Measurements from ENCODE around the gene SPAG16.
"Not testable (repeated sequence)": the region's sequence is repeated elsewhere in the genome, so short reads cannot be mapped to it uniquely, and the experiment has no call there.

SPAG16 gene

DNA sequence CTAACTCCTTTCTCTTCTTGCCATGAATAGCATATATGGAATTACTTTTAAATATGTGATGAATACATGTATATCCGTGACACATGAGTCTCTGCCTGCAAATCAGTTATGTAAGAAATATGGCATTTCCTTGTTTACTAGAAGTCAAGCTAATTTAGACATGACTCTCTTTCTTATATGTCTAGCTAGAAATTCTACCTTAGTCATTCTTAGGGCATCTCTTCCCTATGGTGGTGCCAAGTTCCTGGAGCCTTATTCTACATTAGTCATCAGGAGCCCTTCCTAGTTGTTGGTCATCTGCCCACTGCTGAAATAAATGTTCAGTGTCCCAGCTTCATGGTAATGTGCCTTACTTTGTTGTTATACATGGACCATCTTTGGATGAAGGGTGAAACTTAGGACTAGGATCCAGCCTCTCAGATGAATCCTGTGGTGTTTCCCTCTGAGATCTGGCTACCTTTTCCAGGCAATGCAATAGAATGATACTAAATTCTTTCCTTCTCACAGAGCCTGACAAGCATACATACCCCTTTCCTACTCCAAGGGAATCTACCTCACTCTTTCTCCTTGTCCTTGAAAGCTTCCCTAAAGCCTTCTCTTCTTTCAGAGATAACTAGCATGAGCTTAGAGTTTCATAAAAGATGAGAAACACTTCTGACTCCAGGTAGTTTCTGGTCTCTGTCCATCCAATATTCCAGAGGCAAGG is 711.3 kb downstream of the SPAG16 start:
- peak; percentile 85 for DNase-seq (ENCODE audit: low read depth, low spot score)

DNA sequence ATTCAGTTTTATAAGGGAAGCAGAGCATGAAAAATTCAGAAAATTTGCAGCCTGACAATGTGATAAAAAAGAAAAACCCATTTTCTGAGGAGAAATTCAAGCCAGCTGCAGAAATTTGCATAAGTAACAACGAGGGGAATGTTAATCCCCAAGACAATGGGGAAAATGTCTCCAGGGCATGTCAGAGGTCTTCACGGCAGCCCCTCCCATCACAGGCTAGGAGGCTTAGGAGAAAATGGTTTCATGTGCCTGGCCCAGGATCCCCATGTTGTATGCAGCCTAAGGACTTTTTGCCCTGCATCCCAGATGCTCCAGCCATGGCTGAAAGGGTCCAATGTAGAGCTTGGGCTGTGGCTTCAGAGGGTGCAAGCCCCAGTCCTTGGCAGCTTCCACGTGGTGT is 714.7 kb downstream of the SPAG16 start:
- not testable (repeated sequence) for DNase-seq (ENCODE audit: low read depth, low spot score)

DNA sequence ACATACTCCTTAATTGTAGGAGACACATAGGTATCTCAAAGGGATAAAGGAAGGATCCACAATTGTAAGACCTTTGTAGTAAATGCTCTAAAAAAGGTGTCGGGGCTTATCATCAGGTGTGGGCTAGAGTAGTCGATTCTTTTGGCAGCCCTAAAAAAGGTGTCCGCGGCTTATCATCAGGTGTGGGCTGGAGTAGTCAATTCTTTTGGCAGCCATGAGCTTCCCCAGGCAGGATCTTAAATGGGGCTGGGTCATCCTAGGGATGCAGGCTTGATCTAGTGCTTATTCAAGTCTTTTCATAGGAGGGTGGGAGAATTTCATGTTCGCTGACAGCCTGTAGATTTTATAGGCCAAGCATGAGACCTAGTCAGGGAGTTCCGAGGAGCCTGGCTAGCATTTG is 720.2 kb downstream of the SPAG16 start:
- DNase-seq (ENCODE audit: low read depth, low spot score): no peak

DNA sequence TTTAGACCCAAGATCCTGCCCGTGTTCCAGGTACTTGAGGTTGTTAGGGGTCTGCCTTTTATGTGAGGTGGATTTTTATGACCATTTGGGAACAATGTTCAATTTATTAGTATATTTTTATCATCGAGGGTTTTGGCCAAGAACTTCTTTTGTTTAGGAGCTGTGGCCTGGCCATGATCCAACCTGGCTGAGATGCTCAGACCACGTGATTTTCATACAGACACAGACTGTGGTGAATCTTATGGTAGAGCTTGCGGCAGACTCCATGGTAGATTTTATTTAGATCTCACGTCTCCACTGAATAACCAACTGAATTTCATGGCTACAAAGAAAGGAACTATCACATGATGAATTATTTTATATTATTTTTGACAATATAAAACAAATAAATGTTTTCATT is 721.1 kb downstream of the SPAG16 start:
- peak; percentile 24 for DNase-seq (ENCODE audit: low read depth, low spot score)

DNA sequence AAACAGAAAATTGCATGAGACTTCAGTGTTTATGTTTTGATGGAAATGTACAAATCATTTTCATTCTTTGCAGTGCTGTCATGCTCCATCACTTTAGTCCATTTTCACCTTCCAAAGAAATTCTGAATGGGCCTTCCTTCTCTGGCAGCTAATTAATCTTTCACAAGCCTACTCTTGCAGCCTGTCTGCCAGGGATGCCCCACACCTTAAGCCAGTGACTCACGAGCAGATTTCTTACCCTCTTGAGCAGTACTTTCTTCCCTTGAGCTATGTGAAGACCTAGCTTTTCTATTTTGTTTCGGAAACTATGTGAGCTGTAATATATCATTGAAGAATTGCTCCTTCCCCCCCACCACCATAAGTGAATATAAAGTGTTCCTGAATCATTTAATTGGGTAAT is 722.3 kb downstream of the SPAG16 start:
- peak; percentile 14 for DNase-seq (ENCODE audit: low read depth, low spot score)

DNA sequence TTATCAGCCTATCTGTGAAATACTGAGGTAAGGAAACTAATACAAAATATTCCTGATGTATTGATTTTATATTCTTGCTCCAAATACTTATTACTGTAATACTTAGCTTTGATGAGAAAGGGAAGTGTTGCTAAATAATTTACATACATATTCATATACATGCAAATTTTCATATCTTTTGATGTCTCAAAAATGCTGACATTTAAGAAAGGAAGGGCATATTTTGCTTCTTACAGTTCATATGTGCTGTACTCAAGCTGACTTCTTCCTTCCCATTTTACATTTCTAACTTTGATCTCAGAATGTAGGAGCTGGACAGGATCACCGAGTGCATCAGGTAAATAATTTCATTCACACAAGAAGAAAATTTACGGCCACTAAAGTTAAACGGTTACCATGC is 727.4 kb downstream of the SPAG16 start:
- no peak for DNase-seq (ENCODE audit: low read depth, low spot score)

DNA sequence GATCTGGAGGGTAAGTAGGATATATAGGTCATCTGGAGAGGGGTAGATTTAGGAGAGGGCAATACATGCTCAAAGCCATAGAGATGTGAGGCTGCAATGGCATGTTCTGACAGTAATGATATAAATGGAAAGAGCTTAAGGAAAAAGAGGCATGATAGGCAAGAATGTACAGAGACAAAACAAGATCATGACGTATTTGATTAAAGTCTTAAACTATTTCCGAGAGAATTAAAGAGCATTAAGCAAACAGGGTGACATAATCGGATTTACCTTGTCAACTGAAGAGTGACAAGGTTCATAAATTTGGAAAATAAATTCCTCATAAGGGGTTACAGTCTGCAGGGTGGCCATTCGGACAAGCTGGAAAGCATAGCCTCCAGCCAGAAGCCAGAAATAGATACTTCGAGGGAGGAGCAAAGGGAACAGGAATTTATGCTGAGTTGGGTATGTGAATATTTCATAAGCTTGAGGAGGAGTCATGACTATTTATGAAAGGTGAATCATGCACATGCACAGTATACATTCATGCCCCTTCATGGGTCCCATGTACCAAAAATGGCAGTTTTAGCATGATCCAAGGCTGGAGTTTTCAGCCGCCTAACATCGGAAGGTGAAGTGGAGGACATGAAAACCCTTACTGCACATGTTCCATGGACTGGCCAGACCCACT is 730.4 kb downstream of the SPAG16 start:
- DNase-seq (ENCODE audit: low read depth, low spot score): no peak

DNA sequence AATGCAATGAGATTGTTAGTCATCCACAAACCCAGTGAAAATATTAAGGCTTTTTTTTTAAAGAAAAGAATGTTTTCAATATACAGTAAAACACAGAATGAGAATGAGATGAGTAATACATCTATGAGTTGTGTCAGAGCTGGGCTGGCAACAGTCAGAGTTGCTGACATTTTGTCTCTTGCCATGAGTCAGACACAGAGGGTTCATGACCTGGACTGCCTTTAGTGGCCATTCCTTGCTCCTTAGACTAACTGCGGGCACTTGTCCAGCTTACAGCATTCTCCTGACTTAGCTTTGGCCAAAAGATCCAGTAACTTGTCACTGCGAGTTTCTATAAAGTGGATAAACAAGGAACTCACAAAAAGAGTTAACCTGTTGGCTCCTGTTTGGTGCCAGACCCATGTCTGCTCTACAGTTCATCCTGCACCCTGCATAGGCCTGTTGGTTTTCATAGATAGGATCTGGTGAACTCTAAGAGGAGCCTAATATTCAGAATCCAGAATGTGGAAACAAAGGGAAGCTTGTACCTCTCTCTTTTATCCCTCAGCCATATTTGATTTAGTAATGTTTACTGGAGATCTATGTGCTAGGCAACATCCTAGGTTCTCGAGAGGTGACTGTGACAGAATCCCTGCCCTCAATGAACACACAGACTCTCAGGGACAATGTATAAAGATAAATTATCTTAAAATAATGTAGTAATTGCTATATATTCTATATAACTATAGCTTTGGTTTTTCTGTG is 735.1 kb downstream of the SPAG16 start:
- DNase-seq (ENCODE audit: low read depth, low spot score): peak; percentile 90

DNA sequence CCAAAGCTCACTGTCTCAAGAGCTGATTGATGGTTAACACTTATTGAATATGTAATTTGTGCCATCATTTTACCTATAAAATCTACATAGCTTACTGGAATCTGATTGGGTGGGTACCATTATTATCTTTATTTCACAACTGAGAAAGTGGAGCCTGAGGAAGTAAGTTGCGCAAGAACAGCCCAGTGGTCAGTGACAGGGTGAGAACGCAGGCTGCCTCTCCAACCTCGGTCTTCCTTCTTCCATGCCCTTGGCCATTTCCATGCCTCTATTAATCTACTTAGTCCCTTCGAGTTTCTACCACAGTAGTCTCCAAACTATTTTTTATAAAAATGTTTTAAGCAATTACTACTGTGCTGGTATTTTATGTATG is 735.7 kb downstream of the SPAG16 start:
- no peak for DNase-seq (ENCODE audit: low read depth, low spot score)

DNA sequence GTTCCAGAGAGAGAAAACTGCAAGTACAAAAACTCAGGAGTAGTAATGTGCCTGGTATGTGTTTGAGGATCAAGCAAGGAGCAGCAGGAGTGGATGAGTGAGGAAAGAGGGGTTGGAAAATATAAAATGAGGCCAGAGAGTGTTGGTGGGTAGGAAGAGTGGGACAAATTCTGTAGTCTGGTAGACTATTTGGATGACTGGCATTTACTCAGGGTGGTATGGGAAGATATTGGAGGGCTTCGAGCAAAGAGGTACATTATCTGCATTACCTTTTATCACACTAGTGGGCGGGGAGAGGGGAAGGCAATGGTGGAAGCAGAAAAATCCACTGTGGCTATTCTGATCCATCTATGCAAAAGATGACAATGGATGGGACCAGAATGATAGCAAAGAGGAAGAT is 744.9 kb downstream of the SPAG16 start:
- DNase-seq (ENCODE audit: low read depth, low spot score): no peak

DNA sequence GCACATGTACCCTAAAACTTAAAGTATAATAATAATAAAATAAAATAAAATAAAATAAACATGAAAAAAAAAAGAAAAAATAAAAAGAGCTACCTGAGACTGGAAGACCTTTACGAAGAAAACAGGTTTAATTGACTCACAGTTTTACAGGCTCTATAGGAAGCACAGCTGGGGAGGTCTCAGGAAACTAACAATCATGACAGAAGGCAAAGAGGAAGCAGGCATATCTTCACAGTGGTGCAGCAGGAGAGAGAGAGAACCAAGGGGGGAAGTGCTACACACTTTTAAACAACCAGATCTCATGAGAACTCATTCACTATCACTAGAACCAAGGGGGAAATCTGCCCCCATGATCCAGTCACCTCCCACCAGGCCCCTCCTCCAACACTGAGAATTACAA is 747.3 kb downstream of the SPAG16 start:
- DNase-seq (ENCODE audit: low read depth, low spot score): no peak

DNA sequence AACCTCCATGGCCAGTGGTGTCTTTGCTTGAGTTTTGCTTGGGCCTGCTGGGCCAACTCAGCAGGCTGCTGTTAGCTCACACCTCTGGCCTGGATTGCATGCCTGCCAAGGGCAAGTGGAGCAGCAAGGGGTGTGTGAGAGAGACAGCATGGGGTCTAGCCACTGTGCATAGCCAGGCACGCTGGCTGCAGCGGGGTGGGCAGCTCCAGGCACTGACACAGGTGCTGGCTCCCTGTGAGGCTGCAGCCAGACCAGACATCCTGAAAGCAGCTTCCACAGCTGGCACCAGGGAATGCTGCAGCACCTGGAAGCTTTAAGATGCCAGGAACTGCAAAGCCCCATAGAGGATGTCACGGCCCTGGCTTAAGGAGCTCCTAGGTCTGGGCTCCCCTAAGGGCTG is 750.2 kb downstream of the SPAG16 start:
- DNase-seq (ENCODE audit: low read depth, low spot score): no peak

DNA sequence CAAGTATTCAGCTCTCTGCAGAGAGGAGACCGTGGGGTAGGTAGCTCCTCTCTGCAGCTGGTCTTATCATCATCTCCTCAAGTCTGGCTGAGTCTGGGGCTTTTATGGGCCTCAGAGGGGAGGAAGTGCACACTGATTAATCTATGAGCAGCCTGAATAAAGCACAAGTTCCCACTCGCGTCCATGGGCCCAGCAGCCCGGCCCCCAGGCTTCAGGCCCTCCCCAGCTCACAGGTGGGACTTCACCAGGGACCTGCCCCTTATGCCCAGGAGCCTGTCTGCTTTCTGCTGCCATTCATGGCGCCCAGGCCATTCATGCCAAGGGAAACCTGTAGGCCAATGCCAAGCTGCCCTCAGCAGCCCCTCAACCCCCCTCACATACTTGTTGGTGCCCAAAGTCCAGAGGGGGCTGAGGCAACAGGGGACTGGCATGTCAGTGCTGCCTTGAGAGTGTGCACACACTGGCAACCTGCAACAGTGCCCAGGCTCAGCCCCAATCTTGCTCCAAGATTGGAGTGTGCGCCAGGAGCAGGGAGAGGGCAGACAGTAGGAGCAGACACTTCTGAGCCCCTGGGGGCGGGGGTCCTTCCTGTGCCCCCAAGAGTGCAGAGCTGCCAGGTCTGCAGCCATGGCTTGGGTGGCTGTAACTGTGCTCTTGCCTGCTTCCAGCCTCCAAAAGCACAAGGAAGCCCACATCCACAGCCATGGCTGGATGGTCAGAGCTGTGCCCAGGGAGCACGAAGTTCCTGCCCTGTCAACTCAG is 751.0 kb downstream of the SPAG16 start:
- no peak for DNase-seq (ENCODE audit: low read depth, low spot score)

DNA sequence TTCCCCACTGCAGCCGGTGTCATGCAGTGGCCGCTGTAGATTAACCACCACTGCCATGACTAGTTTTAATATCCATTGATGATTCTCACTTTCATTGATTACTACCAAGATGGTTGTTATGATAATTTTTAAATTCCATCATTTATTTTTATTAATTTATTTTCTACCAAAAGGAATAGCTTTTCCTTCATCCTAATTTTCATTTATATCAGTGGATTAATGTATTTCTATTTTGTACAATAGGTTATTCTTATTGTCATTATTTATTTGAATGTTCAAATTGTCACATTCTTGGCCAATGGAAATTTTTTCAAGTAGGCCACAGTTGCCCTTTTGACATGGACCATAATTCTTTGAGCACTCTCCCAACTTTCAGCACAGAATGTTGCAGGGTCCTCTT is 751.7 kb downstream of the SPAG16 start:
- no peak for DNase-seq (ENCODE audit: low read depth, low spot score)

DNA sequence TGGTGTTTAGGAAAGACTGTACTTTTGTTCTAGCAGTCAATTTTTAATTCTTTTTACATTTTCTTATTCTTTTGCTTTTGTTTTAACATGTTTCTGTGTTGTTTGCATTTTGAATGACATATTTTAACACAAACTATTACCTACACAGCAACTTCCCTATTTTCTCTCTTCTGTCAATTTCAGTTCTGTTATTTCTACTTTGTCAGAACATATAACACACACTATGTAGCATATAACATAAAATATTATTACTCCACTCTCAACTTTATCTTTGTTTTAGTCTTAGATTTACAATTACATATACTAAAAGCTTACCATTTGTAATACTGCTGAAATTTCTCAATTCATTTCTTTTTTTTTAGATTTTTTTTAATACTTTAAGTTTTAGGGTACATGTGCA is 753.9 kb downstream of the SPAG16 start:
- no peak for DNase-seq (ENCODE audit: low read depth, low spot score)

DNA sequence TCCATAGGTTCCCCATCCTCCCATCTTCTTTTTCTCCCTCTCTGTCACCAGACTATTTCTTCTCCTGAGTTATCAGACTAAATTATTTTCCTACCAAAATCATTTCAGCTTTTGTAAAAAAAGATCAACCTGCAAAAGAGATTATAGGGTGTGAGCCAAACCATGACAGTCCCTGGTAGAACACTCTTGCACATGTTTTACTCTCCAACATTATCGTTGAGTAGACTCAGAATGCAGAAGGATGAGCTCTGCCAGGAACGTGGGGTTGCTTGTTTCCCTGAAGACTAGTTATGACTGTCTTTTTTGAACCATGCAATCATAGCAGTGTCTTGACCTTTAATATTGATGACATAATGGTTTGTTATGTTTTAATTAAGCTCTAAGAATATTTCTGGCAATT is 766.5 kb downstream of the SPAG16 start:
- DNase-seq (ENCODE audit: low read depth, low spot score): no peak

DNA sequence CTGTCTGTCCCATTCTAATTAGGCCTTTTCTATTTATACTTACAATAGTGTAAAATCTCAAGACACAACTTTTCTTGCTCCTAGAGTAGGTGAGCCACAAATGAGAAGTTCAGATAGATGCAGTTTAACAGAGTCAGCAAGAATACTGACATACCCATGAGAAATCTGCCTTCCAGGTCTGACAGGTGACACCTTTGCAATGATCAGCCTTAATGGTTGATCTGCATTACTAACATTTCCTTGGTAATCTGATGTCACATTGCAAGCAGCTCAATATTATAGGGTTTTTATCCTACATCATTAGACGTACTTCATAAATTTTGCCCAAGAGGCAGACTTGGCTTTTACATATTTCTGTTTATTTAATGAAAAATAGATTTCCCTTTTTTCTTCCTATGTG is 767.3 kb downstream of the SPAG16 start:
- no peak for DNase-seq (ENCODE audit: low read depth, low spot score)

DNA sequence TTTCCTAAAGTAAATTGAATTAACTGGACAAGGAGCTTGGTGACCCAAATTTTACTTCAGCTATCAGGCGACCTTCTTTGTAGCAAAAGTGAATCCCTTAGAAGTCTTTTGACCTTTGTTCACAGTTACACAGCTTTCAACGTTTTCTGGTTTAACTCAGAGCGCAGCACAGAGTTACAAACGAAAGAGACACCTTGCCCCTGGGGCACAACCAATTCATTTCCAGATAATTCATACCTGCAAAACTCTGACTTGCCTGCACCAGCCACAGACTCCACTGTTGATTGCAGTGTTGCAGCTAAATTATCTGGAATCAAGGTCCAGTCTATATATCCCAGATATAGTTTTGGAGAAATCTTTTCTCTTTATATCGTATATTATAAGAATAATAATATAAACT is 768.0 kb downstream of the SPAG16 start:
- DNase-seq (ENCODE audit: low read depth, low spot score): no peak

DNA sequence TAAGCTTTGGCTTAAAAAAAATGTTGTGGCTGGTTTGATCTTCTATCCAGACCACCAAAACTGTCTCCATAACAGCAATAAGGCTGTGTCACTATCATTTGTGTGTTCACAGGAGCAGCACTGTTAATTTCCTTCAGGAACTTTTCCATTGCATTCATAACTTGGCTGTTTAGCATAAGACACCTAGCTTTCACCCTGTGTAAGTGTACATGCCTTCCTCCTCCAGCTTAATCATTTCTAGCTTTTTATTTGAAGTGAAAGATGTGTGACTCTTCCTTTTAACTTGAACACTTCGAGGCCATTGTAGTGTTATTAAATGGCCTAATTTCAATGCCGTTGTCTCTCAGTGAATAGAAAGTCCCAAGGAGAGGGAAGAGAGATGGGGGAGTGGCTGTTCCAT is 773.7 kb downstream of the SPAG16 start:
- no peak for DNase-seq (ENCODE audit: low read depth, low spot score)

DNA sequence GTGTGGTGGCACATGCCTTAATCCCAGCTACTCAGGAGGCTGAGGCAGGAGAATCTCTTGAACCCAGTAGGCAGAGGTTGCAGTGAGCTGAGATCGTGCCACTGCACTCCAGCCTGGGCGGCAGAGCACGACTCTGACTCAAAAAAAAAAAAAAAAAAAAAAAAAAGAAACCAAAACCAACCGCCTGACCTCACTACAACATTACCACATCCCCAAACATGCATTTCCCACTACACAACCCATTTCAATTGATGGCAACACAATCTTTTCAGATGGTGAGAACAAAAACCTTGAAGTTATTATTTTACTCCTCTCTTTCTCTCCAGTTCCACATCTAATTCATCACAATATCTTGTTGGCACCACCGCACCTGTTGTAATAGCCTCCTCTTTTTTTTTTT is 778.0 kb downstream of the SPAG16 start:
- not testable (repeated sequence) for DNase-seq (ENCODE audit: low read depth, low spot score)

DNA sequence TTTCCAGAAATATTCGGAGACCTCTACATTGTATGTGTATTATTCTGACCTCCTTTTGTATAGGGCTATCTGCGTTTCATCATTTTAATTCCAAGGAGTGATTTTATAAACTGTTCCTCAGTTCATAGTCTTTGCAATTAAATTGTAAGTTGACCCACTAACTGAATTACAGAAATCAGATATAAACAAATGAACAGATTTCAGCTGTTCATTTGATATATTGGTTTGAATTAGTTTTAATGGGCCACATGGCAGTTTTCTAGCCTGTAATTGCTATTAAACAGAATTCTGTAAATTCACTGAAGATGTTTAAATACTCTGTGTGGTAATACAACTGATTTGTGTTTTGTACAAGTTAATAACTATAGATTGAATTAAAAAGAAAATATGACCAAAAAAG is 780.2 kb downstream of the SPAG16 start:
- DNase-seq (ENCODE audit: low read depth, low spot score): no peak

DNA sequence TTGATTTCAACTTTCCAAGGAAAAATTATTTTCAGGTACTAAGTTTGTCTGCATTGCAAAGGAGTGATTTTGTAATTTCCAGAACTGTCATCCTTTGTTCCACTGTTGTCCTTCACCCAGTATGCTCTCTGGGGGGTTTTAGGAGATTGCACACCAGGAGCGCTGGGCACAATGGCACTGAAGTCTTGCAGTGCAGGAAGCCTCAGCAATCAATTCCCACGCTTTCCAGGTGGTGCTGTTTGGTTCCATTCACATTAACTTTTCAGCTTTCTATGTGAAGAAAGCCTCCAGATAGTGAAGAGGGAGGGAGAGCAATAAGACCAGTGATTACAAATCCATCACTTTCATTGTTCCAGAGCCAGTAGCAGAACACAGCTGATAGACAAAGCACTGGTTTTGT is 782.6 kb downstream of the SPAG16 start:
- no peak for DNase-seq (ENCODE audit: low read depth, low spot score)
